Measurements from ENCODE around the gene RAB40A. TPM values are rescaled to one million over a fixed set of nuclear protein-coding genes. Genes with fewer than 3 reads are reported as not detected.

RAB40A gene
- total and polyA plus RNA-seq, 2 donors (not counting 1 experiment from before 2014, with no cell fraction given): 0.15 to 0.67 TPM

DNA sequence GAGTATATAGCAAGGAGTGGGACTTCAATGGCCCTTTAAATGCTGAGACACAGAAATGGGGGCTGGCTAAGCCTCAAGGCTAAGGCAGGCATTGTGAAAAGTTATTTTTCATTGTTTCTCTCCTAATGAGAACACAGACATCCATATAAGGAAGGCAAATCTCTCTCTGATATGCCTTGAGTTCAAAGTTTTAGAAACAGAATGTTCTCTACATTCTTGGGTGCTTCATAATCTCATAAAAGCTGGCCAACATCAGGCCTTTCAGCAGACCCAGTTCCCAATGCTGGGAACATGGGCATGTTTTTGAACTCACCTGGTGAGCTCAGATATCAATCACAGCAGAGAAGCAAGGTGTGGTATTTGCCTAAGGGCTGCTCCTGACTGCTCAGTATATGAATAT is 19.4 kb upstream of the RAB40A start:
- H3K4me1 ChIP-seq (ENCODE audit: control insufficient read depth in 2 of 2, insufficient read depth in 2 of 2, low read length in 2 of 2): peaks cover under 1 to 1% of the 10 kb centered on the region in 2 donors
- H3K27ac ChIP-seq (ENCODE audit: low read length in 2 of 2): no peak overlapping the region
- Mint-ChIP-seq H3K9me3 (ENCODE audit: insufficient read depth) (no peaks in the 10 kb centered on the region), H3K4me1 (peaks cover under 1% of the 10 kb centered on the region), H3K27me3 (no peaks in the 10 kb centered on the region), H3K27ac (no peak overlapping the region), H3K4me3 (no peak overlapping the region)
- no peak overlapping the region for H3K4me3 ChIP-seq (ENCODE audit: control extremely low read depth in 1 of 5, extremely low read depth in 1 of 5, insufficient read depth in 1 of 5, low read depth in 2 of 5, low read length in 4 of 5)
- H3K9ac ChIP-seq (ENCODE audit: low read length): no peak overlapping the region
- CTCF ChIA-PET: no interaction called here
- no peaks in the 10 kb centered on the region for H4K20me1 ChIP-seq (ENCODE audit: control insufficient read depth, insufficient read depth, low read length, poor library complexity, severe bottlenecking)
- no peak overlapping the region for H3K4me2 ChIP-seq (replicated peaks; ENCODE audit: low read depth, low read length, poor library complexity, severe bottlenecking)
- no peaks in the 10 kb centered on the region for H3K79me2 ChIP-seq (ENCODE audit: control insufficient read depth, insufficient read depth, low read length)
- DNase-seq (no peak), ATAC-seq (ENCODE audit: low read depth) (no peak)
- H3K36me3 ChIP-seq (replicated peaks in 1 of 2; ENCODE audit: control extremely low read depth in 1 of 2, control insufficient read depth in 1 of 2, extremely low read depth in 1 of 2, insufficient read depth in 2 of 2, low read length in 1 of 2): no peaks in the 10 kb centered on the region
- TF ChIP-seq, protein P1, sequence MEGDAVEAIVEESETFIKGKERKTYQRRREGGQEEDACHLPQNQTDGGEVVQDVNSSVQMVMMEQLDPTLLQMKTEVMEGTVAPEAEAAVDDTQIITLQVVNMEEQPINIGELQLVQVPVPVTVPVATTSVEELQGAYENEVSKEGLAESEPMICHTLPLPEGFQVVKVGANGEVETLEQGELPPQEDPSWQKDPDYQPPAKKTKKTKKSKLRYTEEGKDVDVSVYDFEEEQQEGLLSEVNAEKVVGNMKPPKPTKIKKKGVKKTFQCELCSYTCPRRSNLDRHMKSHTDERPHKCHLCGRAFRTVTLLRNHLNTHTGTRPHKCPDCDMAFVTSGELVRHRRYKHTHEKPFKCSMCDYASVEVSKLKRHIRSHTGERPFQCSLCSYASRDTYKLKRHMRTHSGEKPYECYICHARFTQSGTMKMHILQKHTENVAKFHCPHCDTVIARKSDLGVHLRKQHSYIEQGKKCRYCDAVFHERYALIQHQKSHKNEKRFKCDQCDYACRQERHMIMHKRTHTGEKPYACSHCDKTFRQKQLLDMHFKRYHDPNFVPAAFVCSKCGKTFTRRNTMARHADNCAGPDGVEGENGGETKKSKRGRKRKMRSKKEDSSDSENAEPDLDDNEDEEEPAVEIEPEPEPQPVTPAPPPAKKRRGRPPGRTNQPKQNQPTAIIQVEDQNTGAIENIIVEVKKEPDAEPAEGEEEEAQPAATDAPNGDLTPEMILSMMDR (IDR thresholded peaks at IDR 0.05): no peak
- no peak for TF ChIP-seq EZH2 (IDR thresholded peaks at IDR 0.05; ENCODE audit: borderline replicate concordance, insufficient read depth, low read depth, low read length, poor library complexity, severe bottlenecking)
- H3K9me3 ChIP-seq (ENCODE audit: control extremely low read depth in 1 of 3, control insufficient read depth in 2 of 3, insufficient read depth in 1 of 3, low read length in 2 of 3): no peaks in the 10 kb centered on the region
- POLR2A ChIA-PET: no interaction called here
- no peak overlapping the region for H2AFZ ChIP-seq (ENCODE audit: insufficient read depth, low read depth, low read length, poor library complexity, severe bottlenecking)
- peaks cover 0 to 3% (median 0%) of the 10 kb centered on the region in 4 experiments for H3K27me3 ChIP-seq (replicated peaks in 1 of 4; ENCODE audit: control extremely low read depth in 1 of 4, control insufficient read depth in 3 of 4, insufficient read depth in 4 of 4, low read length in 3 of 4)
- intact Hi-C loops (cut with micrococcal nuclease): no loop called here

DNA sequence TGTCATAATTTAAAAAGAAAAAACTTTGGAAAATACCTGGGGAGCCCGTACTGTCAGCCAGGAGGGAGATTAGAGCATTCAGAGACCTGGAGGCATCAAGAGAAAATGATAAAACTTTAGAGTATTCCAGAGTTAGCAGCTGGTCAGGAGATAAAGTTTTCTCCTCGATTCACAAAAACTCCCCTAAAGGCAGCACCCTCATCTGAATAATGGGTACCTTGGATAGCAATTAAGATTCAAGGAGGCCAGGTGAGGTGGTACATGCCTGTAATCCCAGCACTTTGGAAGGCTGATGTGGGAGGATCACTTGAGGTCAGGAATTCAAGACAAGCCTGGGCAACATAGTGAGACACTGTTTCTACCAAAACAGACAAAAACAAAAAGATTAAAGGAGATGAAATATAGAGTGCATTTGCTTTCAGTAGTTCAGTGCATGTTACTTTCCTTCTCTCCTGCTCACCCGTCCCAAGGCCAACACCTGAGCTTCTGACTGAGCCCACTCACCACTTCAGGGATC is 18.6 kb upstream of the RAB40A start:
- Mint-ChIP-seq H3K27me3 (no peaks in the 10 kb centered on the region), H3K27ac (no peak overlapping the region), H3K9me3 (ENCODE audit: insufficient read depth) (no peaks in the 10 kb centered on the region), H3K4me3 (no peak overlapping the region), H3K4me1 (peaks cover 4% of the 10 kb centered on the region)
- peaks cover 3 to 4% of the 10 kb centered on the region in 2 donors for H3K4me1 ChIP-seq (ENCODE audit: control insufficient read depth in 2 of 2, insufficient read depth in 2 of 2, low read length in 2 of 2)
- ChIA-PET POLR2A (no interaction called here), CTCF (no interaction called here)
- no peaks in the 10 kb centered on the region for H3K9me3 ChIP-seq (ENCODE audit: control extremely low read depth in 1 of 3, control insufficient read depth in 2 of 3, insufficient read depth in 1 of 3, low read length in 2 of 3)
- no peak overlapping the region for H3K9ac ChIP-seq (ENCODE audit: low read length)
- no peaks in the 10 kb centered on the region for H3K79me2 ChIP-seq (ENCODE audit: control insufficient read depth, insufficient read depth, low read length)
- no peaks in the 10 kb centered on the region for H4K20me1 ChIP-seq (ENCODE audit: control insufficient read depth, insufficient read depth, low read length, poor library complexity, severe bottlenecking)
- intact Hi-C loops (cut with micrococcal nuclease): no loop called here
- H3K36me3 ChIP-seq (replicated peaks in 1 of 2; ENCODE audit: control extremely low read depth in 1 of 2, control insufficient read depth in 1 of 2, extremely low read depth in 1 of 2, insufficient read depth in 2 of 2, low read length in 1 of 2): no peaks in the 10 kb centered on the region
- H3K27ac ChIP-seq (ENCODE audit: low read length in 2 of 2): no peak overlapping the region
- TF ChIP-seq, protein P1 (IDR thresholded peaks at IDR 0.05): no peak
- TF ChIP-seq EZH2 (IDR thresholded peaks at IDR 0.05; ENCODE audit: borderline replicate concordance, insufficient read depth, low read depth, low read length, poor library complexity, severe bottlenecking): no peak
- H2AFZ ChIP-seq (ENCODE audit: insufficient read depth, low read depth, low read length, poor library complexity, severe bottlenecking): no peak overlapping the region
- no peak for DNase-seq
- no CpG with 5 or more reads among the region's 3 CpGs for WGBS (ENCODE audit: insufficient coverage)
- no peak overlapping the region for H3K4me3 ChIP-seq (ENCODE audit: control extremely low read depth in 1 of 5, extremely low read depth in 1 of 5, insufficient read depth in 1 of 5, low read depth in 2 of 5, low read length in 4 of 5)
- no peak for ATAC-seq (ENCODE audit: low read depth)
- no peak overlapping the region for H3K4me2 ChIP-seq (replicated peaks; ENCODE audit: low read depth, low read length, poor library complexity, severe bottlenecking)
- peaks cover 0 to 3% (median 0%) of the 10 kb centered on the region in 4 experiments for H3K27me3 ChIP-seq (replicated peaks in 1 of 4; ENCODE audit: control extremely low read depth in 1 of 4, control insufficient read depth in 3 of 4, insufficient read depth in 4 of 4, low read length in 3 of 4)
